RWPE1 (cell line): ENCODE measurements around the gene DEDD.

Experiments used
- CTCF ChIA-PET: fragments of 350-600 bp; sonication (Branson Sonifier 250); formaldehyde crosslinking; extraction: SDS; loops from one replicate; lab custom pipeline; 2021; lab: Yijun Ruan, JAX
- POLR2A ChIA-PET: fragments of 400-600 bp; formaldehyde crosslinking; extraction: SDS; loops from one replicate; lab custom pipeline; 2020; ENCODE audit warnings: antibody characterized with exemption; ENCODE audit not compliant: low non-redundant PET; lab: Yijun Ruan, JAX
- DNase-seq: peaks from one replicate; pipeline ENCODE4 v3.0.0; 2012; ENCODE audit warnings: low spot score
- H3K27ac ChIP-seq: fragments of 450-650 bp; 2 replicates; pipeline ENCODE4 v1.5.1; 2017
- TF ChIP-seq, protein P1 (sequence below): fragments of 450-650 bp; conservative IDR thresholded peaks from 2 replicates; pipeline ENCODE4 v1.5.1; 2017; ENCODE audit warnings: low read depth, mild to moderate bottlenecking

The DEDD gene

DNA sequence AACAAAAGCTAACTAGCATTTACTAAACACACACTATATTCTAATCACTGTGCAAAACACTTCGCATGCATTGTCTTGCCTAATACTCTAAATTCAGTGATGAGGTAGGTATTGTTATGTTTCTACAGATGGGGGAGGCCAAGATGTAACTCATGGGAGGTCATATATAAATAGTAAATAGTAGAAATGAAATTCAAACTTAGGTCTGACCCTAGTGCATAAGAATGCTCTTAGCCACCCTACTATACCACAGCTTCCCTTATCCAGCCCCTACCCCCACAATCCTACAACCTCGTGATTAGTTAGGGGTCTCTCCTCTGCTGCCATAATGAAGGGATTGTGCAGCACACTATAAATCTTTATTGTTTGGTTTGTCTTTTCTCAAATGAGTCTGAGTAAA is 17.9 kb downstream of the DEDD start:
- TF ChIP-seq, protein P1, sequence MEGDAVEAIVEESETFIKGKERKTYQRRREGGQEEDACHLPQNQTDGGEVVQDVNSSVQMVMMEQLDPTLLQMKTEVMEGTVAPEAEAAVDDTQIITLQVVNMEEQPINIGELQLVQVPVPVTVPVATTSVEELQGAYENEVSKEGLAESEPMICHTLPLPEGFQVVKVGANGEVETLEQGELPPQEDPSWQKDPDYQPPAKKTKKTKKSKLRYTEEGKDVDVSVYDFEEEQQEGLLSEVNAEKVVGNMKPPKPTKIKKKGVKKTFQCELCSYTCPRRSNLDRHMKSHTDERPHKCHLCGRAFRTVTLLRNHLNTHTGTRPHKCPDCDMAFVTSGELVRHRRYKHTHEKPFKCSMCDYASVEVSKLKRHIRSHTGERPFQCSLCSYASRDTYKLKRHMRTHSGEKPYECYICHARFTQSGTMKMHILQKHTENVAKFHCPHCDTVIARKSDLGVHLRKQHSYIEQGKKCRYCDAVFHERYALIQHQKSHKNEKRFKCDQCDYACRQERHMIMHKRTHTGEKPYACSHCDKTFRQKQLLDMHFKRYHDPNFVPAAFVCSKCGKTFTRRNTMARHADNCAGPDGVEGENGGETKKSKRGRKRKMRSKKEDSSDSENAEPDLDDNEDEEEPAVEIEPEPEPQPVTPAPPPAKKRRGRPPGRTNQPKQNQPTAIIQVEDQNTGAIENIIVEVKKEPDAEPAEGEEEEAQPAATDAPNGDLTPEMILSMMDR, result no peak
- CTCF ChIA-PET, result interaction anchor here (0.6 kb wide), 1 partner anchor 163 kb away, joined by 3 read pairs; no protein-coding TSS in a partner anchor
- DNase-seq, result no peak
- POLR2A ChIA-PET, result no interaction called here
- peak overlapping the region; percentile 96 for H3K27ac ChIP-seq

DNA sequence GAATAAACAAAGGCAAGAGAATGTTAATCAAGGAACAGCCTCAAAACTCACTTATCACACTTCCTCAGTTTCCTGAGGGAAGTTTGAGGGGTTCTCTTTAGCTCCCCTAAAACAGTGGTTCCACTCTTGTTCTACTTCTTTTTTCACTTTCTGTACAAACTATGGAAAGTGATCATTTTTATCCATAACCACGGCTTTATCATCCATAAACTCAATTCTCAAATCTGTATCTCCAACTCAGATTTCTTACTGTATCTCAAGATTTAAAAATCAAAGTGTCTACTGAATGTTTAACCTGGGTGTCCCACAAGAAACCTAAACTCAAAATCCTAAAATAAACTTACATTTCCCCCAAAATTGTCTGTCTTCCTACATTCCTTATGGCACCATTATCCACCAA is 18.6 kb downstream of the DEDD start:
- H3K27ac ChIP-seq, result peak overlapping the region; percentile 57; the same call in 1 of the 2 replicates
- TF ChIP-seq, protein P1, result no peak
- DNase-seq, result no peak
- ChIA-PET POLR2A (no interaction called here), CTCF (no interaction called here)

DNA sequence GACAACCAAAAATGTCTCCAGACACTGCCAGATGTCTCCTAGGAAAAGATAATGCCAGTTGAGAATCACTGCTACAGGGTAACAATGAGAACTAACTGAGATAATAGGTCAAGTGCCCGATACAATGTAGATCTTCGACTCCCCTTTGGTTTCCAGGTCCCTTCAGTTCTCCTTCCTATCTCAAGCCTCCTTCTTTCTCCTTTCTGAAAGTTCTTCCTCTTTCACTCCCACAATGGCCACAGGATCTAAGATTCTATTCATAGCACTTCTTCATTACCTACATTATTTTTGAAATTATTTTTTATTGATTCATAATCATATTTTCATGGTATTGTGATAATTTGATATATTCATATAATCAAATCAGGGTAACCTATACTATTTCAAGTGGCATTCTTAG is 20.9 kb downstream of the DEDD start:
- TF ChIP-seq, protein P1, result no peak
- no peak overlapping the region for H3K27ac ChIP-seq
- ChIA-PET CTCF (no interaction called here), POLR2A (no interaction called here)
- DNase-seq, result no peak

DNA sequence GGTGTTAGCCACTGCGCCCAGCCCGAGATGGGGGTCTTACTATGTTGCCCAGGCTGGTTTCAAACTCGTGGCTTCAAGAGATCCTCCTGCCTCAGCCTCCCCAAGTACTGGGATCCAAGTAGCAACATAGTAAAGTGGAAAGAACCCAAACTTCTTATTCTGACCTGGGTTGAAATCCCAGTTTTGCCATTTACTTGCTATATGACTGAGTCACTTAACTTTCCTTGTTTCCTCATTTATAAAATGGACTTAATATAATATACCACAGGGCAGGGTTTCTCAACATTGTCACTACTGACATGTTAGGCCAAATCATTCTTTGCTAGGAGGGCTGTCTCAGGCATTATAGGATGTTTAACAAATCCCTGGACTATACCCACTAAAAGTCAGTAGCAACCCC is 21.4 kb downstream of the DEDD start:
- ChIA-PET CTCF (no interaction called here), POLR2A (no interaction called here)
- DNase-seq, result no peak
- no peak overlapping the region for H3K27ac ChIP-seq
- TF ChIP-seq, protein P1, result no peak

DNA sequence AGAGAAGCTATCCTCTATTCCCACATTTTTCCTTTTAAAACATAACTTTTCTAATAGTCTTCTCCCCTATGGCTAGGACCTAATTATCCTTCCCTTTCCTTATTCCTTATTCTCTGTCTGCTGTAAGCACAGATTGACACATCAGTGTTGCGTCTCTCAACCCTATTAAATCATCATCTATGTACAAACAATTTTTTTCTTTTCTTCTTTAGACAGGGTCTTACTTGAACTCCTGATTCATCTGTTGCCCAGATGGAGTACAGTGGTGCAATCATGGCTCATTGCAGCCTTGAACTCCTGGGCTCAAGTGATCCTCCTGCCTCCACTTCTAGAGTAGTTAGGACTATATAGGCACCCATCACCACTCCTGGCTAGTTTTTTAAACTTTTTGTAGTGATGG is 26.0 kb downstream of the DEDD start:
- TF ChIP-seq, protein P1, result no peak
- CTCF ChIA-PET, result no interaction called here
- POLR2A ChIA-PET, result no interaction called here
- no peak for DNase-seq
- no peak overlapping the region for H3K27ac ChIP-seq

DNA sequence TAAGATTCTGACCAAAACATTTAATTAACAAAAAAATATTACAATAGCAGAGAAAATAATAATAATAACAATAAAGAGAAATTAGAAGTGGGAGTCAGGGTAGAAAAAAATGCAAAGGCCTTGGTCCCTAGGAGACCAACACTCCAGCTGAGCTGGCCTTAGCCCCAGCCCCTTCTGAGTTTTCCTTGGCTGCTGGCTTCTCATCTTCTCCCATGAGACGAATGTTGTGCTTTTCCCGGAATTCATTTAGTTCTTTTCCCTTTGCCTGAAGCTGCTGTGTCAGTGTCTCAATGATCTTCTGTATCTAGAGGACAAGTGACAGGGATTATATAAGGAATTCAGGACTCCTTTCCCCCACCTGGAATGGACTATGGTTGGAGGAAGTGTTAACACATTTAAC is 31.9 kb downstream of the DEDD start:
- no peak overlapping the region for H3K27ac ChIP-seq
- TF ChIP-seq, protein P1, result no peak
- DNase-seq, result no peak
- CTCF ChIA-PET, result interaction anchor here (0.6 to 1.1 kb wide), 3 partner anchors 29 to 881 kb away, joined by 3 to 5 read pairs (median 4); no protein-coding TSS in a partner anchor
- POLR2A ChIA-PET, result interaction anchor here (0.6 kb wide), 1 partner anchor 113 kb away, joined by 4 read pairs; no protein-coding TSS in a partner anchor
